Mononuclear cell (primary cell): ENCODE data around the gene LRRC28. TPM values are rescaled to one million over a fixed set of nuclear protein-coding genes. Genes with fewer than 3 reads are reported as not detected.

Experiments used
- H3K27me3 ChIP-seq: 2 replicates; pipeline ENCODE4 v1.6.0; 2011; ENCODE audit warnings: low read length, control low read depth; ENCODE audit not compliant: insufficient read depth
- H3K4me1 ChIP-seq: 2 replicates; pipeline ENCODE4 v1.5.1; 2011; ENCODE audit warnings: mild to moderate bottlenecking, low read length, control low read depth; ENCODE audit not compliant: insufficient read depth
- H3K4me3 ChIP-seq: 2 replicates; pipeline ENCODE4 v1.5.1; 2011; ENCODE audit warnings: mild to moderate bottlenecking, low read length, moderate library complexity
- H3K9me3 ChIP-seq: 2 replicates; pipeline ENCODE4 v1.5.1; 2011; ENCODE audit warnings: low read depth, mild to moderate bottlenecking, control low read depth, low read length
- total RNA-seq: library from RNA; depleted of rRNA; stranded (reverse); fragments of >200 nt; gene quantifications from one replicate; pipeline ENCODE4 v1.2.3, GENCODE V29; 2012

Gene LRRC28
- total RNA-seq, 1 donor = 13.3 TPM

DNA sequence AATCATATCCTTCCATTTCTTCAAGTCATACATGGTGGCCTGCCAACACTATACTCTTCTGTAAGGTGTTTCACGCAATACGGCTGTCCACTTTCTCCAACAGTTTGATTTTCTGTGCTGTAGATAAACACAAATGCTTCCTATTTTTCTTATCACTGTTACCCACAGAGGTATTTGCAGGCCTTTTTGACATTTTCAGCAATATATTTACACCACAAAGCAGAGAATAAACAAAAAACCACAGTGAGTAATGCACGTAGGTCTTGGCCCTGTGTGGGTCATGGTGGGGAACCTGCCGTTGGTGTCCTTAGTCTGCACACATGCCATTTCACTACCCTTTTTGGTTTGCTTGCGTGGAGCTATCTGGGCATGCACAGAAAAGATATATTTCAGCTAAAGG, 59.5 kb downstream of the LRRC28 start:
- H3K9me3 ChIP-seq = peaks cover 16% of the 10 kb centered on the region
- no peak overlapping the region for H3K4me3 ChIP-seq
- no peaks in the 10 kb centered on the region for H3K4me1 ChIP-seq
- no peaks in the 10 kb centered on the region for H3K27me3 ChIP-seq

DNA sequence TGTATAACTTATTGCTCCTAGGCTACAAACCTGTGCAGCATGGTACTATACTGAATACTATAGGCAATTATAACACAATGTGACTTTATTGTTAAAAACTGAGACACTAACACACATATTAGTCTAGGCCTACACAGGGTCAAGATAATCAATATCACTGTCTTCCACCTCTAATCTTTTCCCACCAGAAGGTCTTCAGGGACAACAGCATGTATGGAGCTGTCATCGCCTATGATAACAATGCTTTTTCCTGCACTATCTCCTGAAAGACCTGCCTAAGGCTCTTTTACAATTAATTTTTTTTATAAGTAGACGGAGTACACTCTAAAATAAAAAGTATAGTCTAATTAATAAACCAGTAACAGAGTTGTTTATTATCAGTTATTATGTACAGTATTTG, 60.9 kb downstream of the LRRC28 start:
- H3K9me3 ChIP-seq = peaks cover 16% of the 10 kb centered on the region
- no peak overlapping the region for H3K4me3 ChIP-seq
- no peaks in the 10 kb centered on the region for H3K4me1 ChIP-seq
- H3K27me3 ChIP-seq = no peaks in the 10 kb centered on the region

DNA sequence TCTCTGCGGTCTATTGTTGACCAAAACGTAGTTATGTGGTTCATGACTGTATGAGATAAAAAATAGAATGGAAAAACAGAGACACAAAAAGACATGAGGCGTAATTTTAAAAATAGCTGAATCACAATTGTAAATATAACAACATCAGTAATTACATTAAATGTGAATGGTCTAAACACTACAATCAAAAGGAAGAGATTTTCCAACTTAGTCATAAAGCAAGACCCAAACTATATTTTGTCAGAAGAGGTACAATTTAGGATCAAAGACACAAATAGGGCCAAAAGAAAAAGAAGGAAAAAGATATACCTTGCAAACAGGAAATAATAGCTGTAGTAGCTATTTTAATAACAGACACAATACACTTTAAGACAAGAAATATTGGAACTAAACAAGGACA, 61.5 kb downstream of the LRRC28 start:
- Histone ChIP-seq H3K4me3 (no peak overlapping the region), H3K27me3 (no peaks in the 10 kb centered on the region), H3K4me1 (no peaks in the 10 kb centered on the region), H3K9me3 (peaks cover 16% of the 10 kb centered on the region)

DNA sequence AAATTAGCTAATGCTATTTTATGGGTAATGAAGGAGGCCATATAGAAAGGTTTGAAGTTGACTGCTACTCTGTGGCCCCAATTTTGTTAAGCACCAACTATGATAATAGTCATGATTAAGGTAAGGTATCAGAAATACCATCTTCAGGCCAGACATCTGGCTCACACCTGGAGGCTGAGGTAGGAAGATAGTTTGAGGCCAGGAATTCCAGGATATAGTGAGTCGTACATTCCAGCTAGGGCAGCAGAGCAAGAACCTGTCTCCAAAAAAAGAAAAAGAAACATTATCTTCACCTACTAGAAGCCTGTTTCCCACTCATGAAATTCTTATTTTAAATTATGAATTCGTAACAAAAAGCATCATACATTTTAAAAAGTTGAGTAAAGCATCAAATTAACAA, 64.4 kb downstream of the LRRC28 start:
- Histone ChIP-seq H3K4me1 (no peaks in the 10 kb centered on the region), H3K27me3 (no peaks in the 10 kb centered on the region), H3K9me3 (peaks cover 16% of the 10 kb centered on the region), H3K4me3 (no peak overlapping the region)

DNA sequence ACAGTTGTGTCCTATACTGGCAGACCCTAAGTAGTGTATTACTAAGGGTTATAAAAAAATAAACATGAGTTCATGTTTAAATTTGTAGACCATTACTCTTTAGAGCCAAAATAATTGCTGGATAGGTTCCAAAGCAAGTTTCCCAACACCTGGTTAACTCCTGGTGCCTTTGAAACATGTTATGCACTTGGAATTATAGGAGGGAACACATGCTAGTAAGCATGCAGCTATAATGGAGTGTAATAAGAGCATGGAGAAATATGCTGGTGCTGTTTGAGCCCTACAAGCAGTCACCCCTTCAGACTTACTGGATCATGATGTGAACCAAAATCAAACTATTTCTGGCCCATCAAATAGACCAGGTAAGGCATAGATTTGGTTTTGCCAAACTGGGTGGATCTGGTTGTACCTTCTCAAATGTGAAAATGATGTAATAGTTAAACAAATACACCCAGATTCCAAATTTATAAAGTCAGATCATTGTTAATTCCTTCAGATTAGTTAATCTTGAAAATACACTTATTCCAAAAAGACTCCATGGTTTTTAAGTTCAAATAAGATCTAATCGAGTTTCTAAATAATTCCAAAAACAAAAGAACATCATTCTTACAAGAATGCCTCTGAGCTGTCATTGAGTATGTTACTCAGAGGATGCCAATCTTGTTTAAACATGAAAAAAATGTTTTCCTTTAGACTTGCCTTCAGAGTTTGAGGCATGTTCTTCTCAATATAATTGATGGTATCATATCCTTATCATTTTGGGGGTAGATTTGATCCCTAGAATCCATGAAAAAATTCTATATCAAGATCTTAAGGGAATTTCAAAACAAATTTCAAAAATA, 69.3 kb downstream of the LRRC28 start:
- no peaks in the 10 kb centered on the region for H3K27me3 ChIP-seq

DNA sequence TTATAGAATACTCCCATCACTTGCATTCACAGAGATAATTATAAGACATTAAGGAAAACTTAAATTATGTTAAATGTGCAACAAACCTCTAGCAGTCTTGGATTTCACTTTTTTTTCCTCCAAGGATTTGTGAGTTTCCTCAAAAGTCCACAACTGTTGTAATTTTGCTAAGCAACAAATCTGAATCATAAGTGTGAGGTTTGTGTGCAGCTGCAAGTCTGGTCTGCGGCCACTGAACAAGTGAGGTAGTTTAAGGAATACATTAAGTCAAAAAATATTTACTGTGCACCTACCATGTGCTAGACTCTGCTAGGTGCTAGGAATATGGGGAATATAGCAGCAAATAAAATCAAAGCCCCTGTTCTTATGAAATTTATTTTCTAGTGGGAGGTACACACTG, 70.2 kb downstream of the LRRC28 start:
- Histone ChIP-seq H3K4me1 (no peaks in the 10 kb centered on the region), H3K9me3 (no peaks in the 10 kb centered on the region), H3K4me3 (no peak overlapping the region), H3K27me3 (no peaks in the 10 kb centered on the region)

More for the DNA sequence above, 69.3 kb downstream of the LRRC28 start:
- Histone ChIP-seq H3K4me3 (no peak overlapping the region), H3K4me1 (no peaks in the 10 kb centered on the region), H3K9me3 (no peaks in the 10 kb centered on the region)

DNA sequence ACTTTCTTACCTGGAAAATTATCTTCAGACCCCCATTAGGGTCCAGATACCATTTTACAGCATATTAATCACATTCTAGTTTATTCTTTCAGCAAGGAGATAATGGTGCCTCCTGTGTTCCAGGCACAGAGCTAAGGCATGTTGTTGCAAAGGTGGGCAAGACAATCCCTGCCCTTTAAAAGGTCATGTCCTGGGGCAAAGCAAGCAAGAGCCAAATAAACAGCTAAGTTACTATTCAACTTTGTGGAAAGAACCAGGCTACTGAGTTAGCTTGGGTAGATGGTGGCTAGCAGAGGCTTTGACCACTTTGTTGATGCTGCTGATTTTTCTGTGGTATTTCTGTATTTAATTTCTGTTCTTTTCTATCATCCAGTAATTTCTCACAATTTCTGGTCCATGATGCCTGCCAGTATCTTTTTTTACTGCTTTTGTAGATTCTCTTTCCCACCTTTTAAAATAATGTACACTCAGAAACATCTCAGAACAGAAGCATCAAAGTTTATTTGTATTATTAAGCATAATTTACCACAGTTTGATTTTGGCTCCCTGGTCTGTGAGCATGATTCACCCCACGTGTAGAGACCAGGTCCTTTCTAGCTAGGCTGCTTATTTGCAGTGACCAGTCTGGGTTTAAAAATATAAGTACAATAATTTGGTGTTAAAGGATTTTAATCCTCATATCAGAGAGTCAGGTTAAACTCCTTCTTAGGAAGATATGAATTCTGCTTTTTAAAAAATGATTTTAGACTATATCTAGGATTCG, 71.5 kb downstream of the LRRC28 start:
- H3K27me3 ChIP-seq = no peaks in the 10 kb centered on the region
- H3K4me1 ChIP-seq = no peaks in the 10 kb centered on the region
- H3K4me3 ChIP-seq = no peak overlapping the region
- H3K9me3 ChIP-seq = no peaks in the 10 kb centered on the region

DNA sequence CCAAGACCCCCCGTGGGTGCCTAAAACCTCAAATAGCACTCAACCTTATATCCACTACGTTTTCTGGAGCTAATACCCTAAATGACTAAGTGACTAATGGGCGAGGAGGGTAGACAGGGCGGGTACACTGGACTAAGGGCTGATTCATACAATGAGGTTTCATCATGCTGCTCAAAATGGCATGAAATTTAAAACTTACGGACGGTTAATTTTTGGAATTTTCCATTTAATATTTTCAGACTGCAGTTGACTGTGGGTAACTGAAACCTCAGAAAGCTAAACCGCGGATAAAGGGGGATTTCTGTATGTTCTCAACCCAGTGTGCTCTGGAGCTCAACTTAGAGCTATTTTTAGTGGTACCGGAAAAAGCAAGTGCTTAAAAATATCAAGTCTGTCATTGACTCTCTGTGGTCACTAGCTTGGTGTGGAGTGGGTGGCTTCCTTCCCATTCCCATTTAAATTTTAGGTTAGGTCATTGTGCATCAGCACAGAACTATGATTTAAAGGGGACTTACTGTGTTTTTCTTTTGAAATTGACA, 72.9 kb downstream of the LRRC28 start:
- Histone ChIP-seq H3K4me3 (no peak overlapping the region), H3K4me1 (no peaks in the 10 kb centered on the region), H3K9me3 (no peaks in the 10 kb centered on the region), H3K27me3 (no peaks in the 10 kb centered on the region)

DNA sequence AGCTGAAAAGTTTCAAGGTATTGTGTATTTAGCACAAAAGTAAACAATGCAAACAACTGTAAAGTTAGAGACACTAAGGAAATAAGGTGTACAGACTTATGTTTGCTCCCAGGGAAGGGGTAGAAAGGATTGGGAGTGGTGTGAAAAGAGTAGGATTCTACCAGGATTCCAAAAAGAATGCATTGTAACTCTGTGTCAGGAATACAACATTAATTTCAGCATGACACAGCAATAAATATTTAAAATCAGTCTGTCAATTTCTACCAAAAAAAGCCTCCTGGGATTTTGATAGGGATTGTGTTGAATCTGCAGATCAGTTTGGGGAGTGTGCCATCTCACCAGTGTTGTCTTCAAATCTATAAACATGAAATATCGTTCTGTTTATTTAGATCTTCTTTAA, 73.4 kb downstream of the LRRC28 start:
- Histone ChIP-seq H3K27me3 (no peaks in the 10 kb centered on the region), H3K9me3 (no peaks in the 10 kb centered on the region), H3K4me1 (no peaks in the 10 kb centered on the region), H3K4me3 (no peak overlapping the region)

DNA sequence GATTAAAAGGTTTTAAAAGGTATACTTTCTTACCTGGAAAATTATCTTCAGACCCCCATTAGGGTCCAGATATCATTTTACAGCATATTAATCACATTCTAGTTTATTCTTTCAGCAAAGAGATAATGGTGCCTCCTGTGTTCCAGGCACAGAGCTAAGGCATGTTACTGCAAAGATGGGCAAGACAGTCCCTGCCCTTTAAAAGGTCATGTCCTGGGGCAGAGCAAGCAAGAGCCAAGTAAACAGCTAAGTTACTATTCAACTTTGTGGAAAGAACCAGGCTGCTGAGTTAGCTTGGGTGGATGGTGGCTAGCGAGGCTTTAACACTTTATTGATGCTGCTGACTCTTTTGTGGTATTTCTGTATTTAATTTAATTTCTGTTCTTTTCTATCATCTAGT, 75.0 kb downstream of the LRRC28 start:
- no peaks in the 10 kb centered on the region for H3K4me1 ChIP-seq
- no peaks in the 10 kb centered on the region for H3K27me3 ChIP-seq
- no peak overlapping the region for H3K4me3 ChIP-seq
- no peaks in the 10 kb centered on the region for H3K9me3 ChIP-seq

DNA sequence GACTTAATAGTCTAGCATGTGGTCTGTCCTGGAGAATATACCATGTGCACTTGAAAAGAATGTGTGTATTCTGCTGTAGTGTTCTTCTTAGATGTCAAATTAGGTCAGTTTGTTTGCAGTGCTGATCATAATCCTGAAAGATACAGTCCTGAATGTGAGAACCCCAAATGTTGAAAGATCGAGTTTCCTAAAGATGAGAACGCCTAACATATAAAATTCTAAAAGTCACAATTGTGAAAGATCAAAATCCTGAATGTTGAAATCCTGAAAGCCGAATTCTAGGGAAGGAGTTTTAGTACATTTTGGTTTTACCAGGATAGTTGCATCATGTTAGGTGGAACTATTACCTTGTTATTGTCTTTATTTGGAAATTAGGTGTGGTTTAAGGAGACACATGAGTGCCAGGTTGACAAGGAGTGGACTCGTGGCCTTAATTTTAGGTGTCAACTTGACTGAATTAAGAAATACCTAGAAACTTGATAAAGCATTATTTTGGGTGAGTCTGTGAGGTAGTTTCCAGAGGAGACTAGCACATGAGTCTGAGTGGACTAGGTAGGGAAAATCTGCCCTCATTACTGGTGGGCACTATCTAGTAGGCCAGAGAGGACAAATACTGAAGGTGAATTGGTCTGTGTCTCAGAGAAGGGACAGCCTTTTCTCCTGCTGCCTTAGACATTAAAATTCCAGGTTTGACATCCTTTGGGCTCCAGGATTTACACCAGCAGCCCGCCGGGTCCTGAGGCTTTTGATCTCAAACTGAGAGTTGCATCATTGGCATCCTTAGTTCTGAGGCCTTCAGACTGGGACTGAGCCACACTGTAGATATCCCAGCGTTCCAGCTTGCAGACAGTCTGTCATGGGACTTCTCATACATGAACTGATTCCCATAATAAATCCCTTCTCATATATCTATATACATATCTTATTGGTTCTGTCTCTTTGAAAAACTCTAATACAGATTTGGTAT, 77.1 kb downstream of the LRRC28 start:
- Histone ChIP-seq H3K4me3 (no peak overlapping the region), H3K27me3 (no peaks in the 10 kb centered on the region), H3K9me3 (no peaks in the 10 kb centered on the region), H3K4me1 (no peaks in the 10 kb centered on the region)

DNA sequence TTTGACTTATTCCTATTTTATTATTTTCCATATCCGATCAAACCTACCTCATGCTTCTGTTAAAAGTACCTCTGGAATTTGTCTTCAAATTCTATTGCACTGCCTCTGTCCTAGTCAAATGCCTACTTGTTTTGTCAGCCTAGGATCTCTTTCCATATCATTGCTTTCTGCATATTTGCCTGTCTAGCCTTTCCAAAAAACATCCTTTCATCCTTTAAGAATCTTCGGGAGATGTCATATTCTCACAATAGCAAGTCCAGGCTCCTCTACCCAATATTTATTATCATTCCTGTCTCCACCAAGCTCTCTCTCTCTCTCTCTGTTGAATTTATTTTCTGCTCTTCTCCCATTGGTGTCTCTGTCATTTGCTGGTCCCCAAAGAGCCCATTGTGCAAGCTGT, 80.1 kb downstream of the LRRC28 start:
- H3K9me3 ChIP-seq = no peaks in the 10 kb centered on the region
- H3K4me3 ChIP-seq = no peak overlapping the region
- H3K4me1 ChIP-seq = no peaks in the 10 kb centered on the region
- no peaks in the 10 kb centered on the region for H3K27me3 ChIP-seq

DNA sequence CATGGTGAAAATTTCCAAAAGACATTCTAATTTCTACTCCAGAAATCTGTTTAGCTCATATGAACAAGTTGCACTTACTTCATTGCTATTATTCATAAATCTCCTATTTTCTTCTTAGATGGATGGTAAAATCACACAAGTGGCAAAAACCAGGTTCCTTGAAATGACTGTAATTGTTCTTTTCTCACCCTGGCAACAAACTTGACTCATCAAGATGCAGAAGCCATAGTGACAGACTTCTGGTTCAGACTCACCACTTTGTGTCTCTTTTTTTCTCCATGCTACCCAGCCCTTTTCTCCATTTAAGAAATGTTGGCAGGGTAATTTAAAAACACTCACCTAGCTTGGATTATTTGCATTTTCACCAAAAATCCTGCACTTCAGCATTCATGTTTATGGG, 82.1 kb downstream of the LRRC28 start:
- H3K4me3 ChIP-seq = no peak overlapping the region
- H3K27me3 ChIP-seq = no peaks in the 10 kb centered on the region
- no peaks in the 10 kb centered on the region for H3K9me3 ChIP-seq
- no peaks in the 10 kb centered on the region for H3K4me1 ChIP-seq

DNA sequence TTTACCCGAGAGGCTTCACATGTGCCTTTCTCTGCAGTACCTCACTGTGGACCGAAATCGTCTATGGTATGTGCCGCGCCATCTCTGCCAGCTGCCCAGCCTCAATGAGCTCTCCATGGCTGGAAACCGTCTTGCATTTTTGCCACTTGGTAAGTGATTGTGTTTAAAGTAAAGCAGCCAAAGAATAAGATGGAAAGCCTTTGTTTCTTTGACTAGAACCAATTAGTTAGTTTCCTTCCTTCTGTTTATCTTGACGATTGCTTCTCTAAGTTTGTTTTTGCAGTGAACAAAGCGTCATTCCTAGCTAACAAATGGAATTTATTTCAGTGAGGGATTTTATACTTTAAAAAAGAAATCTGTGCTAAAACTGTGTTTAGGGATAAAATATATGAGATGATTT, 82.7 kb downstream of the LRRC28 start:
- Histone ChIP-seq H3K4me1 (no peaks in the 10 kb centered on the region), H3K9me3 (no peaks in the 10 kb centered on the region), H3K27me3 (no peaks in the 10 kb centered on the region), H3K4me3 (no peak overlapping the region)

DNA sequence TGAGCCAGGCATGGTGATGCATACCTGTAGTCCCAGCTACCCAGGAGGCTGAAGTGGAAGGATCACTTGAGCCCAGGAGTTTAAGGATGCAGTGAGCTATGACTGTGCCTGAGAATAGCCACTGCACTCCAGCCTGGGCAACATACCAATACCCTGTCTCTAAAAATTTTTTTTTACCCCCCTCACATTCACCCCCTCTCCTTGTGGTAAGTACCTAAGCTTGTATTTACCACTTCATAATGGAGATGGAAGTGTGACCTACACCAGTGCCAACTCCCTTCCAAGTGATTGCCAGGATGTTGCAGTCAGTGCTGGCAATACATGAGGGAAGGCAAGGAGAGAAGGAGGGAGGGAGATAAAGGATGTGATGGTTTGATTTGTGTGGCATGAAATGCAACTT, 84.2 kb downstream of the LRRC28 start:
- Histone ChIP-seq H3K4me1 (no peaks in the 10 kb centered on the region), H3K9me3 (no peaks in the 10 kb centered on the region), H3K27me3 (no peaks in the 10 kb centered on the region), H3K4me3 (no peak overlapping the region)
